Skin of body (tissue), 2 donors: ENCODE measurements around the gene SRGAP3. TPM values are rescaled to one million over a fixed set of nuclear protein-coding genes. Genes with fewer than 3 reads are reported as not detected.
"Not testable (repeated sequence)": the region's sequence is repeated elsewhere in the genome, so short reads cannot be mapped to it uniquely, and the experiment has no call there.

Source experiments
- DNase-seq: peaks from one replicate; lab custom pipeline; 2025; lab: John Stamatoyannopoulos, UW
- total RNA-seq: library from RNA; depleted of rRNA; stranded (reverse); fragments of >200 nt; gene quantifications from one replicate; pipeline ENCODE4 v1.2.3, GENCODE V29; 2014

SRGAP3 gene
- total RNA-seq: 21.4 TPM

DNA sequence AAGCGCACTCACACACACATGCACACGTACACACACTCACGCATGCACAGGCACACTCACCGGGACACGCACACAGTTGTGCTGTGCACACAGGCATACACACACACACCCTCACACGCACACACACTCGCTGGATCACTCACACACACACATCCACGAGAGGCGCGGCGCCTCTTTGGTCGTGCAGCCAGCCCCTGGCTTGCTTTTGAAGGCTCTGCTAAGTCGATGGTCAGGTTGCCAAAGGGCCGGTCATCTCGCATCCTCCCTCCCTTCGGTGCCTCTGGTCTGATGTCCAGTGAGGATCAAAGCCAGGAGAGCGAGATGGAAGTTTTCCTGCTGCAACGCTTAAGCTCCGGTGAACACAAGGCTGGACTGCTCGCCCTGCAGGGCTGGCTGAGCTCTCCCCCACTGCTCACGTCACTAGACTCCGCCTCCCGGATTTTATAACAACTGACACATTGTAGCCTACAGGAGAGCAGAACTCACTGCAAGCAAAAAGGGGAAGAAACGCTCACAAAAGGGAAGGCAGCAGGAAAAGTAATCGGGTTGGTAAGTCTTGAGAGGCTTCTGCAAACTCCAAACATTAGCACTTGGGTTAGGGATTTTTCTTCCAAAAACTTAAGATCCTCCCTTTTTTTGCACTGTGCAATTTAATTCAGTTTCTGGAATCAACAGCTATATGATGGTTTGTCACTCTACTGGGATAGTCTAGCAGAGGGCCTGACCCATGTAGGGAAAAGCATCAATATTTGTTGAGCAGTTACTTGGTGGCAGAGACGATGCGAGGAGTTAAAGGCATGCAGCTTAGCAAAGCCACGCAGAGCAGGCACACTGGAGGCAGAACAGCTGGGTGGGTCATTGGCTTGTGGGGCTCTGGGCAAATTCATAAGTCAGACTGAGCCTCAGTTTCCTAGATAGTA, at the start of gene SRGAP3:
Gene SRGAP3 (minus strand): TSS at position 374 of the 920 bp plus-strand sequence. CDS start 695 bp downstream, outside the sequence.
- DNase-seq: peak; percentile 95

DNA sequence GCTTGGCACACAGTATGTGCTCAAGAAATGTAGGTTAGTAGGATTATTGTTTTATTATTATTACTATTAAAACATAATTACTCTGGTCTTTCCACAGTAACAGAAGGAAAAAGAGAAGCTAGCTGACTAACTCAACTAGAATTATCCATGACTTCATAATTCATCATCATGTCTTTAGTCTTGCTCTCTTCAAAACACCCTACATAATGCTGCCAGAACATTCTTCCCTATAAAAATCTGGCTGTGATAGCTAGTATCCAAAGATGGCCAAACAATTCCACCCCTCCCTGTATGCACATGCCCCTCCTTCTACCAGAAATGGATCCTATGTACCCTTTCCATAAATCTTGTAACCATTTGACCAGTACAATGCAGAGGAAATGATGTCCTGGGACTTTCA, 48.8 kb upstream of the SRGAP3 start:
- no peak for DNase-seq

DNA sequence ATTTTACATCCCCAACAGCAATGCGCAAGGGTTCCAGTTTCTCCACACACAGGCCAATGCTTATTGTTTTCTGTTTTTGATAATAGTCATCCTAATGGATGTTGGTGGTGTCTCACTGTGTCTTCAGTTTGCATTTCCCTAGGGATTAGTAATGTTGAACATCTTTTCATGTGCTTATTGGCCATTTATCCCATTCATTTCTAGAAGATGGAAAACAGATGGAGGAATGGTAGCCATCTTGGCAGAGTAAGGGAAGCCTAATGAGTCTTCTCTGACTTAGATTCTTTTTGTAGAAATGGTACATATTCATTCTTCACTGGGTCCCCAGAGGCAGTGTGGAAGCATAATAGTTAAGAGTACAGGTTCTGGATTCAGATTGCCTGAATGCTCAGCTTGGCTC, 46.8 kb upstream of the SRGAP3 start:
- DNase-seq: peak; percentile 39

DNA sequence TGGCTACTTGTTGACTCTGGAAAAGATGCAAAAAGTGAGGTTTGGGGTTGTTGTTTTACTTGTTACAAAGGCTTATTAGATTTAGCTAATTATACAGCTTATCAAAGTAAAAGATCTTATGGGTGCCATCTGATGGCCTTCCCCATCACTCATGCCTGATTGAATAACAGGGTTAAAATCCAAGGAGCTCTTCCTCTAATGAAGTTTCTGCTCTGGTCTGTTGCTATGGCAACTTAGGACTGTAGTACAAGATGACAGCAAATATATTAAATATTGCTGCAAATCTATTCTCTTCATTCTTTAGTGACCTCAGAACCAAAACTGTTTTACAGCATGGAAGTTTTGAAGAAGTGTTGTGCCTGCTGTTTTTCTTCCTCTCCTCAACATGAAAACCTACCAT, 45.6 kb upstream of the SRGAP3 start:
- DNase-seq: no peak

DNA sequence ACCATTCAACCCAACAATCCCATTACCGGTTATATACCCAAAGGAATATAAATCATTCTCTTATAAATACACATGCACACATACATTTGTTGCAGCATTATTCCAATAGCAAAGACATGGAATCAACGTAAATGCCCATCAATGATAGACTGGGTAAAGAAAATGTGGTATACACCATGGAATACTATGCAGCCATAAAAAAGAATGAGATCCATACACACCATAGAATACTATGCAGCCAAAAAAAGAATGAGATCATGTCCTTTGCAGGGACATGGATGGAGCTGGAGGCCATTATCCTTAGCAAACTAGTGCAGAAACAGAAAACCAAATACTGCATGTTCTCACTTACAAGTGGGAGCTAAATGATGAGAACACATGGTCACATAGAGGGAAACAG, 44.5 kb upstream of the SRGAP3 start:
- DNase-seq: not testable (repeated sequence)

DNA sequence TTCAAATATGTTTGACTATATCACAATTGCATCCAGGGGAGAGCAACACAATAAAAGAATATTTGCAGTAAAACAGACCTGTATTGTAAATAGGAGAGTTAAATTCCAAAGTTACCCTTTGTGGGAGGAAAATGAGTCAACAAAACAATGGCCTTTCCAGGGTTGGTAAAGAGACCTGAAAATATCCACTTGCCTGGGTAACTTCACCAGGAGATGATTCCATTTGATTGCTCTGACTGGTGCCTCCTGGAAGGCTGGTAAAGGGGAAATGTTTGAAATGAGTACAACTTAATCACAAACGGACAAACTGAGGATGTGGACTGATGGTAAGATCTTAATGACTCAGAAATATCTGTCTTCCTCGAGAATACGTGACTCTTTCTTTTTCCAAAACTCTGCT, 43.6 kb upstream of the SRGAP3 start:
- no peak for DNase-seq

DNA sequence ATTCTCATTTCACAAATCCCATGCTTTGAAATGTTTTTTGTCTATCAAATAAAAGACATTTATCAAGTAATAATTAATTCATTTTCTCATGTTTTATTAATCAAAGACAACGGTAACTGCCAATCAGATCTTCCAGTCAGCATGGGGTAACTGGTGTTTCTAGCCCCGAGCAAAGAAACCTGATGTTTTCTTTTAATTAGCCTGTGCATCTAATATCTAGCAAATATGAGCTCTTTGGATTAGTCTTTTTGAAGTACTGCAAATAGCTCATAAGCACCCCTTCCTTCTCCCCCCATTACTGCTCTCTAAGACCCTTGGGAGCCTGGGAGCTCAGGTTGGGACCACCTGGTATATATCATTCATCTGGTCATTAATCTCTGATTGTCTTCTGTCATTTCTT, 43.1 kb upstream of the SRGAP3 start:
- no peak for DNase-seq

DNA sequence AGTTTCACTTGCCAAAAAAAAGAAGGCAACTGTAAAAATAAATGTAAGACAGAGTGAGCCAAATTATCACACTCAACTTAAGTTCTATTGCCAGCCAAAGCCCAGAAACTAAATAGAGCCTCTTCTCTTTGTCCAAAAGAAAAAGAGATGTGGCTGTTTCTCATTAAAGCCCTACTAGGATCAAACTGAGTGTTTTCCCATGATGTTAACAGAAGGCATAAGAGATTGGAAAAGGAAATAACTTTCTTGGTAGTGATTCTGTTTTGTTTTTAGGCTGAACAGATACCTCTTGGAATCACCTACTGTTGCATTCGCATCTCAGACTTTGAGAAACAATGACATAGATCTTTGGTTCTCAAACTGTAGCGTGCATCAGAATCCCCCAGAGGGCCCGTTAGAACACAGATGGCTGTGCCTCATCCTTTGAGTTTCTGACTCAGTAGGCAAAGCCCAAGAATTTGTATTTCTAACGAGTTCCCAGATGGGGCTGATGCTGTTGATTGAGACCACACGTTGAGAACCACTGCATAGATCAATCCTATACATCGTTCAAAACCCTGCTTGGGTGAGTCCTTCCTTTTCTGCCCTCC, 42.5 kb upstream of the SRGAP3 start:
- DNase-seq: peak; percentile 85

DNA sequence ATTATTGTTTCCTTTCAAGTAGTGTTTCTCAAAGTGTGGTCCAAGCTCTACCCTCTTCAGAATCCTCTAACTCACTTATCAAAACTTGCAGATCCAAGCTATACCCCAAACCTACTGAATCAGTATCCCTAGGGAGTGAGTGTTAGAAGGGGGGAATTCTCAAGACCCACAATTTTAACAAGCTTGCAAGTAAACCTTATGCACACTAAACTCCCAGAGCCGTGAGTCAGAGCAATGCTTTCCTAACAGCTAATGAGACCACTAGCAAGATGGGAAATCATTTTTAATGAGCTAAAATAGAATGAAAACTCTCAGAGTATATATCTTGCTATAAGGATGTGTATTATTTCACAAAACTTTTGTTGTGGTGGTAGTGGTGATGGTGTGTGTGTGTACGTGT, 41.1 kb upstream of the SRGAP3 start:
- no peak for DNase-seq

DNA sequence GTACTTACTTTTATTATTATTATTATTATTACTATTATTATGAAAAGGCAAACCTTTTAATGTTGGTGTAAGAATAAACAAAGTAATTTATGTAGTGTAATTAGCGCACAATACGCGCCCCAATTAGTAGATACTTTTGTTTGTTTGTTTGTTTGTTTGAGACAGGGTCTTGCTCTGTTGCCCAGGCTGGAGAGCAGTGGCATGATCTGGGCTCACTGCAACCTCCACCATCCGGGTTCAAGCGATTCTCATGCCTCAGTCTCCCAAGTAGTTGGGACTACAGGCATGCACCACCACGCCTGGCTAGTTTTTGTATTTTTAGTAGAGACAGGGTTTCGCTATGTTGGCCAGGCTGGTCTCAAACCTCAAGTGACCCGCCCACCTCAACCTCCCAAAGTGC, 32.1 kb upstream of the SRGAP3 start:
- not testable (repeated sequence) for DNase-seq

DNA sequence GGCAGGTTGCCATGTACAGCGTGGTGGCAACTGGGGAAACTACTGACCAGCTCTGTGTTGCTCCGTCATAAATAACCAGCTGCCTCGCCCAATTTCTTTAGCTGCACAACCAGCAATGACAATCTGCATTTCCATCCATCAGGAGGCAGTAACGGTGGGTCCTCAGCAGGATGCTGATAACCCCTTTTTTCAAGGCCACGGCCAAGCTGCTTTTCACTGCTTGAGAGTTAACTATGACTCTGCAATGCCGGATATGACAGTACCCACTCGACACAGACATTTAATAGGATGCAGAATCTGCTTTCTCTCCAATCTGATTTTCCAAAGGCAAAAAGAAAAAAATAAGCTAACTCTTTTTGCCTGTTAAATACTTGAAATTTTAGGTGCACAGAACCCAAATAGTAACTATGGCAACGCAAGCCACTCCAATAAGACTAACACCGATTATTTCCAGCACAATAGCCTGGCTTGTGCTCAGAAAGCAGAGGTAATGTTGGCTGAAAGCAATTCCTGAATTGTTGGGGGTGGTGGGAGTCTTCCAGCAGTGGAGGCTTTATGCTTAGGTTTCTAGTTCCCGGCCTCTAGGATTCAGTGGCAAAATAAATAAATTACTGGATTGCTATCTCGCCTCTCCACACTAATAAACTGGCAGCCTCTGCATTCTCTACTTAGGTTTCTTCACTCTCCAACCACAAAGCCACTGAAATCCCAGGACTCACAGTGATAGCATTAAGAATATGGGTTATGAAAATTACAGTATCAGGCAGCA, 31.2 kb upstream of the SRGAP3 start:
- no peak for DNase-seq

DNA sequence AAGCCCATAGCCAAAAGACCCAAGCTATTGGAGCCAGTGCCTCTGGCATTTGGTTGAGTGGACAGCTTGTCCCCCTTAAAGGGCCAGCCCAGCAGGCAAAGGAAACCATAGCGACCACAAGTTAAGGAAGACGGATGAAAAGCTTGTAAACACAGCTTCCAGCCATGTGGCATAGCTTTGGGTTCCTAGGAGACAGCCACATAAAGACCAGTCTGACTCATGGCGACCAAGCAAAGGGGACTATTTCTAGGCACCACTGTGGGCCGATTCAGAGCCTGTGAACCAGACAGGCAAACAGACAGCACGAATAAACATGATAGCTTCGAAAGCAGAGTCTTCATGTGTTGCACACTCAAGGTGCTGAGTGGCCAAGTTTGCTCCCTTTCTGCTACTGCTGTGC, 30.5 kb upstream of the SRGAP3 start:
- DNase-seq: no peak

DNA sequence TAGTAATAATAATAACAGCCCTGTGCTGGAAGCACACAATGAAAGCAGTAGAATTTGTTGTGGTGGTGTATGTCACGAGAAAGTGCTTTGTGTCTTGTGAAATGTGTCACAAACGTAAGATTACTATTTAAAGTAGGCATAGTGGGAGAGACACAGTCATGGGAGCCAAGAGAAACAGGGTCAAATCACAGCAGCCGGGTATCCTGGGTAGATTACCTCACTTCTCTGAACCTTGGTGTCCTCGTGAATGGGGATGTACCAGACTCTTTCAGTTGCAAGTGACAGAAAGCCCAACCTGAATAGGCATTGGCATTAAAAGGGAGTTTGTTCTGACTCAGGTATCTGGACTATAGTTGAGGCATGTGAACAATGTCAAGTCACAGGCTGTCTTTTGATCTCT, 29.1 kb upstream of the SRGAP3 start:
- DNase-seq: no peak

DNA sequence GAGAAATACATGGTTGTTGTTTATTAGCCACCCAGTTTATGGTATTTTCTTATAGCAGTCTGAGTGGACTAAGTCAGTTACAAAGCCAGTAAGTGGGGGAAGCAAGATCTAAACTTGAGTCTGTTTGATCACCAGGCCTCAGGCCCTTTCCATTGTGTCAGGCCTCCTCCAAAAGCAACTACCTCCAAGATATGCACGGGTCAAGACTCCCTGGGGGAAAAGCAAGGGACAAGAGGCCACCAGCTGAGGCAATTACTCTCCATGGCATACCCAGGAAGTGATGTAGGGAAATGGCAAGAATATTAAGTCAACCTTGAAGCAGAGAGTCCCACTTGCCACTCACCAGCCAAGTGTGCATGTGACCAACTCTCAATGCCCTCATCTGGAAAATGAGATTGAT, 28.6 kb upstream of the SRGAP3 start:
- DNase-seq: no peak

DNA sequence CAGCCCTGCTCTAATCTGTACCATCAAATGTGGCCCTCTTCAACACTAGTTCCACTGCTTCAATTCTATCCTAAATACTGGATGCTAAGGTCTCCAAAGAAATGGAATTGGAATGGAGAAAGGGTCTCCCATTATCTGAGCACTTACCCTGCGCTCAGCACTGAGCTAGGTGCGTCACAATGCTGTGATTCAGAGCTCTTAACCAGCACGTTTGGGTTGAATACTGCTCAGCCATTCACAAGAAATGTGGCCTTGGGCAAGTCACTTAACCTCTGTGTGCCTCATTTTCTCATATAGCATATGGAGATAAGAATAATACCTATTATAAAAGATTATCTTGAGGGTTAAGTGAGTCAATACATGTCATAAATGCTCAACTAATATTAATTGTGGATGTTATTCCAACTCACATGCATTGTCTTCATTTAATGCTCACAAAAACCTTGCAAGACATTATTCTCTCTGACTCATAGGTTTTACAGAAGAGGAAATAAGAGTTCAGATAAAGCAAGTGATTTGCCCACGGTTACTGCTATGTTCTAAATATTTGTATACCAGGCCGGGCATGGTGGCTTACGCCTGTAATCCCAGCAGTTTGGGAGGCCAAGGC, 27.4 kb upstream of the SRGAP3 start:
- DNase-seq: no peak

DNA sequence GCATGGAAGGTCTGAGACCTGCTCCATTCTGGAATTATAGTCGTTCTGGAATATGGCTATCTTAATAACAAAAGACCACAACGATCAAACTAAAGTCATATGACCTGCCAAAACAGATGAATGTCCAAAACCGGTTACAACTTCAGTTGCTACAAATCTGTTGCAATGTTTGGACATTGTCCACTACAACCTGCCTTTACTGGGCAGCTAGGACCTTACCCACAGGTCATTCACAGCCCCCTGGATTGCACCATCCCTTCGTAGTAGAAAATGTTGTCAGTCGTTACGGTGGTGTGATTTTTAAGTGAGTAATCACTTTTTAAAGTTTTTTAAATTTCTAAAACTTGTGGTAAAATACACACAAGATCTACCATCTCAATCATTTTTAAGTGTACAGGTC, 22.5 kb upstream of the SRGAP3 start:
- DNase-seq: no peak

DNA sequence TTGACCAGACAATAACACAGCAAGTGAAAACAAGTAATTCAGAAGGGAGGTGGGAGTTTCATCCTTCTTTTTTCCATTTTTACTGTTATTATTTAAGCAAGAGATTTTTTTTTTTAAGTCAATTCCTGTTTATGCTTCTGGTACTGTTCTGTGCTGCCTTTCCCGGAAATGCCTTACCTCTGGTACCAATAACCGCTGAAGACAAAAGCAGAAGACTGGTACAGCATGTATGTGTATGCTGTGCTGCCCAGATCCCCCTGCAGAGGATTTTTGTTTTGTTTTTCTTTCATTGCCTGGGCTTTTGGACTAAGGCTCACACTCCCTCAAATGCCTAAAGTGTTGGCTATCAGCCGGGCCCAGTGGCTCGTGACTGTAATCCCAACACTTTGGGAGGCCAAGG, 21.3 kb upstream of the SRGAP3 start:
- no peak for DNase-seq

DNA sequence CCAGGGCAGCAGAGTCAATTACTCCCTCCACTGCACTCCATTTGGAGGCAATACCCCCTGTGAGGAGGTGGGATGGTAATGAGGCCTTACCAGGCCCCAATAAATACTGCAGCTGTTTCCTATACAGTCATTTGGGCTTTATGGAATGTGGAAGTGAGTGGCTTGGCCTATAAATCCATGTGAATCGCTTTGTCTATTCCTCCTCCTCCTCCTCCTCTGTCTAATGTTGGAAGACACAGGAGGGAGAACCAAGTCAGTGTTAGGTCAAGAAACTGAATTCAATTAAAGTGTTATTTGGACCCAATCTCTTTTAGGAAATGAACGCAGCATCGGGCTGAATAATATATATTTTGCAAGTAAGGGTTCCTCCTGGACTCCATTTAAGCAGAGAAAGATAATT, 17.3 kb upstream of the SRGAP3 start:
- DNase-seq: no peak

DNA sequence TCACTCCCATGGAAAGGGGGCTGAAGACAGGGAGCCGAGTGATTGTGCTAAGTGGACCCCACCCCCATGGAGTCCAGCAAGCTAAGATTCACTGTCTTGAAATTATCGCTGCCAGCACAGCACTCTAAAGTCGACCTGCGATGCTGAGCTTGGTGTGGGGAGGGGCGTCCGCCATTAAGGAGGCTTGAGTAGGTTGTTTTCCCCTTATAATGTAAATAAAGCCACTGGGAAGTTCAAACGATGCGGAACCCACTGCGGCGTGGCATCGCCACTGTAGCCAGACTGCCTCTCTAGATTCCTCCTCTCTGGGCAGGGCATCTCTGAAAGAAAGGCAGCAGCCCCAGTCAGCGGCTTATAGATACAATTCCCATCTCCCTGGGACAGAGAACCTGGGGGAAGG, 10.9 kb upstream of the SRGAP3 start:
- DNase-seq: no peak

DNA sequence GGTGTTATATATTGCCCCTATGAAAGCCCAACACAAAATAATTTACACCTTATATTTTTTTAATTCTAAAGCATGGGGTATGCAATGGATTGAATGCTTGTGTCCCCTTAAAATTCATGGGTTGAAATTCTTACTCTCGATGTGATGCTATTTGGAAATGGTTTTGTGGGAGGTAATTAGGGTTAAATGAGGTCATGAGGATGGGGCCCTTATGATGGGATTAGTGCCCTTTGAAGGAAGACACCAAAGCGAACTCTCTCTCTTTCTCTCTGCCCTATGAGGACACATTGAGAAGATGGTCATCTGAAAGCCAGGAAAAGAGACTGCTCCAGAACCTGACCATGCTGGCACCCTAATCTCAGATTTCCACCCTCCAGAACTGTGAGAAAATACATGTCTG, 7.6 kb upstream of the SRGAP3 start:
- DNase-seq: no peak

DNA sequence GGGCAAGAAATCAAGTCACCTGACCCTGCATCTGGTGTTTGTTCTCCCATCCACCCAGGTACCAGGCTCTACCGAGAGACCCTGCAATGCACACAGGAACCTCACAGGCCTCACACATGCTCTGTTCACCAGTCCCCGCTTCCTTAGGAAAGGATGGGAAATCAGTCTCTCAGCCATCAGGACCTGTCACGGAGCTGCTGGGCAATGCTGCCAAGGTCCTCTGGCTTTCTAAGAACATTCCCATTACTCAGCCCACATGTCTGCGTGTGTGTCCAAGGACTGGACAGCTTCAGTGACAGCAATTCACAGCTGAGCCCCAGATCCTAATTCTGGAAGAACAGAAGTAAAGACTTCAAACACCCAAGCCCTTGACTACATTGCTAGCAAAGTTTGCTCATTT, 6.5 kb upstream of the SRGAP3 start:
- DNase-seq: no peak

DNA sequence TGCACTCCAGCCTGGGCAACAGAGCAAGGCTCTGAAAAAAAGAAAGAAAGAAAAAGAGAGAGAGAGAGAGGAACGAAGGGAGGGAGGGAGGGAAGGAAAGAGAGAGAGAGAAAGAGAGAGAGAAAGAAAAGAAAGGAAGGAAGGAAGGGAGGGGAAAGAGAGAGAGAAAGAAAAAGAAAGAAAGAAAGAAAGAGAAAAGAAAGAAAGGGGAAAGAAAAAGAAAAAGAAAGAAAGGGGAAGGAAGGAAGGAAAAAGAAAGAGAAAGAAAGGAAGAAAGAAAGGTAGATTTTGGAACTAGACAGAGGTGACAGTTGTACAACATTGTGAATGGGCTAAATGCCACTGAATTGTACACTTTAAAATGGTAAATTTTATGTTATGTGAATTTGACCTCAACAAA, 5.3 kb upstream of the SRGAP3 start:
- DNase-seq: no peak
